EH (cell line): ENCODE data around the gene VWA5B2.

Experiments
- DNase-seq: peaks from one replicate; pipeline ENCODE4 v3.0.0-alpha.2; 2015; ENCODE audit warnings: low read depth

Gene VWA5B2

GRCh38 chr3:184229394-184230080 lies at the start of gene VWA5B2:
VWA5B2 (plus strand) TSS chr3:184229585; CDS start chr3:184230529, 944 bp downstream.
- peak; percentile 60 for DNase-seq

- DNase-seq = peak; percentile 68
These were observed 49.2 kb upstream of the VWA5B2 start for GRCh38 chr3:184180165-184180564.

- no peak for DNase-seq
These were observed 47.8 kb upstream of the VWA5B2 start for GRCh38 chr3:184181596-184181995.

- DNase-seq = no peak
These were observed 45.7 kb upstream of the VWA5B2 start for GRCh38 chr3:184183679-184184078.

- no peak for DNase-seq
These were observed 44.7 kb upstream of the VWA5B2 start for GRCh38 chr3:184184546-184185230.

GRCh38 chr3:184185461-184186183 lies 43.8 kb upstream of the VWA5B2 start:
- DNase-seq = peak; percentile 99

DNA sequence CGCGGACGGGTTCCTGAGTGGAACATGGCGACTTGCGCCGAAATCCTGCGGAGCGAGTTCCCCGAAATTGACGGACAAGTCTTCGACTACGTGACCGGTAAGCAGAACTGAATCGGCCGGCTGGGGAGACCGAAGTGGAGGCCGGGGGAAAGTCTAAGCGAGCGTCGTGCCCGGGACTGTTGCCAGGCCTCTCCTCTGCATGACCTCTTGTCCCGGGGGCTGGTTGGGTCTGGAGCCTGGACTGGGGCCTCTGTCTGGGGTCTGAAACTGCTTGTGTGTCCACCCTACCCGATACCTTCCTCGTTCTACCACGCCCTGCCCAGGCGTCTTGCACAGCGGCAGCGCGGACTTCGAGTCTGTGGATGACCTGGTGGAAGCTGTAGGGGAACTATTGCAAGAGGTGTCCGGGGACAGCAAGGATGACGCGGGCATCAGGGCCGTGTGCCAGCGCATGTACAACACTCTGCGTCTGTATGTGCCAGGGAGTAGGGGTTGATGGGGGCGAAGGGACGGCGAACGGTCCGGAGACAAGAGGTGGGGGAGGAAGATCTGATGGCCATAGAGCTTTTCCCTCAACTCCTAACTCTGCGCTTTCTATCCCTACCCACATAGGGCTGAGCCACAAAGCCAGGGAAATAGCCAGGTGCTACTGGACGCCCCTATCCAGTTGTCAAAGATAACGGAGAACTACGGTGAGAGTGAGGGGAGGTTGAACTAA lies 43.0 kb upstream of the VWA5B2 start, which contains the start of gene ABCF3:
ABCF3 (plus strand) TSS at position 16 of the 718 bp plus-strand sequence; CDS start at position 25, 9 bp downstream.
- DNase-seq = peak; percentile 61

- DNase-seq = no peak
These were observed 42.5 kb upstream of the VWA5B2 start for GRCh38 chr3:184186902-184187207.

DNA sequence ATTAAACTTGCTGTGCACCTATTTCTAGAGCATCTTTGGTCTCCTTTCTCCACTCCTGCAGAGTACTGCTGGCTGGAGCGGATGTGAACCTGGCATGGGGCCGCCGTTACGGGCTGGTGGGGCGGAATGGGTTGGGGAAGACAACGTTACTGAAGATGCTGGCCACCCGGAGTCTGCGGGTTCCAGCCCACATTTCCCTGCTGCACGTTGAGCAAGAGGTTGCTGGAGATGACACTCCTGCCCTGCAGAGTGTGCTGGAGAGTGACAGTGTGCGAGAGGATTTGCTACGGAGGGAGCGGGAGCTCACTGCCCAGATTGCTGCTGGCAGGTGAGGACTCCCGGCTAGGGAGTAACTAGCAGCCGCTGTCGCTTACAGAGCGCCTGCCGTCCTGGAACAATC lies 41.3 kb upstream of the VWA5B2 start:
- no peak for DNase-seq

DNA sequence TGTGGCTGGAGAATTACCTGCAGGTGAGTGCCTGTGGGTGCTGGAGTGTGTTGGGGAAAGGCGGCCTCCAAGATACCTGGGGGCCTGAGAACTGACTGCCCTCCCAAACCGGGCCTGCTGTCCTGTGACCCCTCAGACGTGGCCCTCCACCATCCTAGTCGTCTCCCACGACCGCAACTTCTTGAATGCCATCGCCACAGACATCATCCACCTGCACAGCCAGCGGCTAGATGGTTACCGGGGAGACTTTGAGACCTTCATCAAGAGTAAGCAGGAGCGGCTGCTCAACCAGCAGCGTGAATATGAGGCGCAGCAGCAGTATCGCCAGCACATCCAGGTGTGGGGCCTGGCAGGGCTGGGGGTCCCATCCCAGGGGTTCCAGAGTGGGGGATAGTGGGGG lies 40.0 kb upstream of the VWA5B2 start:
- DNase-seq = no peak

GRCh38 chr3:184192889-184193288 lies 36.5 kb upstream of the VWA5B2 start:
- no peak for DNase-seq

GRCh38 chr3:184193991-184194539 lies 35.3 kb upstream of the VWA5B2 start:
- DNase-seq = no peak

DNA sequence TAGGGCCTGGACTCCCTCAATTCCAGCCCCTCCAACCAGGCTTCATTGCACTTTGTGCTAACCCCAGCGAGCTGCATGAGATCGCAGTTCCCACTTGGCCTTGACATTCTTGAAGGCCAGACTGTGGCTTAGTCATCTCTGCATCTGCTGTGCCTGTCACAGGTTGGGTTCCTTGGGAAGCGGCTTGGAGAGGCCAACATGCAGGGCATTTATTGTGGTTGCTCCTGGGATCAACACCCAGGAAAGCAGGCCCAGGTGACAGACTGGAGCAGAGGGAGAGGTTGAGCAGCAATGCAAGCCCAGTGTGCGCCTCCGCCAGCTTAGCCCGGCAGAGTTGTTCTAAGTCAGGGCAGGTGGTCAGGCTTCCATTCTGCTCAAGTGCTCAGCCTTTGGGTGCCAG lies 32.8 kb upstream of the VWA5B2 start:
- no peak for DNase-seq

DNA sequence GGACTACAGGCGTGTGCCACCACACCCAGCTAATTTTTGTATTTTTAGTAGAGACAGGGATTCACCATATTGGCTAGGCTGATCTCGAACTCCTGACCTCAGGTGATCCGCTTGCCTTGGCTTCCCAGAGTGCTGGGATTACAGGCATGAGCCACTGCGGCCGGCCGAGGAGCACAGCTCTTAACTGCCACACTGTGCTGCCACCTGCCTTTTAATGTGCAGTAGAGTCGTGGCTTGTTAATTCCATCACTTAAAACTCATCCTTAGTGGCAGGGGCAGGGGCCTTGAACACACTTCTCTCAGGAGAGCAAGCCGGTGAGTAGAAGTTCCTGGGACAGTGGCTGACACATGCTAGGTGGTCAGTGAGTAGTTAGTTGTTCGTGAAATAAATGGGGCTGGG lies 30.9 kb upstream of the VWA5B2 start:
- DNase-seq = no peak

DNA sequence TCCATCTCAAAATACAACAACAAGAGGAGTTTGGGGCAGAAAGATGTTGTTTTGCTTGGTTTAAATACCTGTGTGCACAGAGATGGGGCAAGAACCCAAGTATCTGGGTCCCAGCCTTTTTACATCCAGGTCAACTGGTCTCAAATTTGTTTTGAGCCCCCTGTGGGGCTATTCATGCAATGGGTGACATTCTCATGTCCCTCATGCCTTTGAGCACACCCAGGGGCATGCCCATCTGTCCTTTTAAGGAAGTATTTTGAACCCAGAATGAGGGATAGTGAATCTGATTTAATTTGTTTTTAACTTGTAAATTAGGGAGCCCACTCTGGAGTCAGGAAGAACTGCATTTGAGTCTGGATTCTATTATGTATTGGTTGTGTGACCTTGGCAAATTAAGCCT lies 28.6 kb upstream of the VWA5B2 start:
- DNase-seq = no peak

DNA sequence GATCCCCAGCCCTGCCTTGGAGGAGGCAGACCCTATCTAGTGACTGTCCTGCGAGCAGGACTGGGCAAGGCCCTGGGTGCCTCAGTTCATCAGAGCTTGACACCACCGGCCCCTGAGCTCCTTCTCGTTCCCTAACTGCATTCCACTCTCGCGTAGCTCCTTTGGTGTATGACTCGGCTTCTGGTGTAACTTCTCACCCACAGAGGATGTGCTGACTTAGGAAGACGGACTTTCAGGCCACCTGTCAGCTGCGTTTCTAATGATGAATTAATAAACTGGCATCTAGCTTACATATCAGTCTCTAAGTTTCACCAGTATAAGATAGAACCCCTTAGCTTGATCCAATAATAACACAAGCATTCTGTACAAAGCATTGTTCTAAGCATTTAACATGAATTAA lies 25.9 kb upstream of the VWA5B2 start:
- DNase-seq = no peak

GRCh38 chr3:184209146-184209923 lies 20.1 kb upstream of the VWA5B2 start:
- no peak for DNase-seq

DNA sequence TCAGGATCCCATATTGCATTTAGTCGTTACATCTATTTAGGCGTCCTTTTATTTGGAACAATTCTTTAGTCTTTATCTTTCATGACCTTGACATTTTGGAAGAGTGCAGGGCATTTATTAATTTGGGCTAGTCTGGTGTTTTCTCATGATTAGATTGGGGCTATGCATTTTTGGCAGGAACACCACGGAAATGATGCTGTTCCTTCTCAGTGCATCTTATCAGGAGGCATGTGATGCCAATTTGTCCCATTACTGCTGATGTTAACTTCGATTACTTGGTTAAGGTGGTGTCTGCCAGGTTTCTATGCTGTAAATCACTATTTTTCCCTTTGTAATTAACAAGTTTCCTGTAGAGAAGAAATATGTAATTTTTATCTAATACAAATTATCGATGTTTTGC lies 18.1 kb upstream of the VWA5B2 start:
- DNase-seq = no peak

- DNase-seq = no peak
These were observed 17.7 kb upstream of the VWA5B2 start for GRCh38 chr3:184211718-184212117.

- no peak for DNase-seq
These were observed 10.6 kb upstream of the VWA5B2 start for GRCh38 chr3:184218814-184219213.

GRCh38 chr3:184222521-184222920 lies 6.9 kb upstream of the VWA5B2 start:
- no peak for DNase-seq
